ENCODE results near the gene ZNF415.

- no peak for TF ChIP-seq CTCF (IDR thresholded peaks at IDR 0.05)
- TF ChIP-seq POLR2A (IDR thresholded peaks at IDR 0.05), result no peak
- no peak for TF ChIP-seq EP300 (IDR thresholded peaks at IDR 0.05)
Observed at GRCh38 chr19:53112286-53112685, 20.4 kb downstream of the ZNF415 start.
